Ishikawa (cell line): ENCODE results near the gene CSNK1D.

ENCODE experiments used
- CEBPB ChIP-seq: IDR thresholded peaks from 2 replicates; pipeline ENCODE4 v1.6.1; 2012
- CREB1 ChIP-seq: IDR thresholded peaks from 2 replicates; pipeline ENCODE4 v1.6.1; 2012; ENCODE audit warnings: low read depth
- EGR1 ChIP-seq: IDR thresholded peaks from 2 replicates; pipeline ENCODE4 v1.6.1; 2012
- EP300 ChIP-seq: IDR thresholded peaks from 2 replicates; pipeline ENCODE4 v1.6.1; 2012; ENCODE audit warnings: borderline replicate concordance
- FOXM1 ChIP-seq: IDR thresholded peaks from 2 replicates; pipeline ENCODE4 v1.6.1; 2012; ENCODE audit warnings: low read depth, borderline replicate concordance
- NFIC ChIP-seq: IDR thresholded peaks from 2 replicates; pipeline ENCODE4 v1.6.1; 2012
- RAD21 ChIP-seq: IDR thresholded peaks from 2 replicates; pipeline ENCODE4 v1.6.1; 2012; ENCODE audit warnings: low read depth
- TAF1 ChIP-seq: IDR thresholded peaks from 2 replicates; pipeline ENCODE4 v1.6.1; 2012; ENCODE audit warnings: low read depth, mild to moderate bottlenecking
- TCF12 ChIP-seq: IDR thresholded peaks from 2 replicates; pipeline ENCODE4 v1.6.1; 2012; ENCODE audit warnings: low read depth
- TEAD4 ChIP-seq: IDR thresholded peaks from 2 replicates; pipeline ENCODE4 v1.6.1; 2012
- YY1 ChIP-seq: IDR thresholded peaks from 2 replicates; pipeline ENCODE4 v1.6.1; 2012; ENCODE audit warnings: low read depth
- ZBTB7A ChIP-seq: IDR thresholded peaks from 2 replicates; pipeline ENCODE4 v1.6.1; 2012; ENCODE audit warnings: low read depth
- TF ChIP-seq, protein P1 (sequence below): IDR thresholded peaks from 2 replicates; pipeline ENCODE4 v1.6.1; 2012
- TF ChIP-seq, protein P2 (sequence below): IDR thresholded peaks from 2 replicates; pipeline ENCODE4 v1.6.1; 2012; ENCODE audit warnings: low read depth, mild to moderate bottlenecking
- TF ChIP-seq, protein P3 (sequence below): IDR thresholded peaks from 2 replicates; pipeline ENCODE4 v1.6.1; 2012

CSNK1D gene

DNA sequence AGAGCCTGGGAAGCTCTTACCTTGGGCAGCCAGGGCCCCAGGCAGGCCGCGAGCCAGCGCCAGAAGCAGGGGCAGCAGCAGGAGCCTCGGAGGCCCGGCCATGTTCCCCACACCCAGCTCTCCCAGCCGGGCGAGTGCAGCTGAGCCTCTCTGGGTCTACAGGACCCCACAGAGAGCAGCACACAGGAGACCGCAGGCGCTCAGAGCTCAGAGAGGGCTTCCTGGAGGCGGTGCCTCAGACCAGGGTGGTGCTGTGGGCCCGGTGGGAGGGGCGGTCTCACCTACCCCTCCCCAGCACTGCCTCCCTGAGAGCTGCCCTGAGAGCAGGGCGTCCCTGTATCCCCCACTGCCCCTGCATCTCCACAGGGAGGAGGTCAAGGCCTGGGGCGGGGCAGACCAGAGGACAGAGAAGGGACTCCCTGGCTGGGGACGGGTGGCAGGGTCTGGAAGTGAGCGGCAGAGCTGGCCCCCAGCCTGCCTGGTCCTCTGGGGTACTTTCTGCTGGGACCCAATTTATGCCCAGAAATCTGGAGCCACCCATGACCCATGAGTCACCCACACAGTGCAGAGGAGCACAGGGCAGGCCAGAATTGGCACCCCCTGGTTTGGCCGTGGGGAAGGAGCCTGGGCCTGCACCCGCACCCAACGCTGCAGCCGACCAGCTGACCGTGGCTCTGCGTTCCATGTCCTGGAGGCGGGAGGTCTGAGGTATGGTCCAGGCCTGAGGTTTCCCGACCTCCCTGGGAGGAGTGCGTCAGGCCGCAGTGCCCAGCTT lies 44.1 kb upstream of the CSNK1D start, which contains the start of gene CD7:
Gene CD7 (minus strand): TSS at position 215 of the 775 bp plus-strand sequence. CDS start 113 bp downstream, at position 102.
- TF ChIP-seq, protein P1, sequence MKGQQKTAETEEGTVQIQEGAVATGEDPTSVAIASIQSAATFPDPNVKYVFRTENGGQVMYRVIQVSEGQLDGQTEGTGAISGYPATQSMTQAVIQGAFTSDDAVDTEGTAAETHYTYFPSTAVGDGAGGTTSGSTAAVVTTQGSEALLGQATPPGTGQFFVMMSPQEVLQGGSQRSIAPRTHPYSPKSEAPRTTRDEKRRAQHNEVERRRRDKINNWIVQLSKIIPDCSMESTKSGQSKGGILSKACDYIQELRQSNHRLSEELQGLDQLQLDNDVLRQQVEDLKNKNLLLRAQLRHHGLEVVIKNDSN = no peak
- no peak for TF ChIP-seq YY1
- TF ChIP-seq EGR1 = no peak
- TF ChIP-seq, protein P2, sequence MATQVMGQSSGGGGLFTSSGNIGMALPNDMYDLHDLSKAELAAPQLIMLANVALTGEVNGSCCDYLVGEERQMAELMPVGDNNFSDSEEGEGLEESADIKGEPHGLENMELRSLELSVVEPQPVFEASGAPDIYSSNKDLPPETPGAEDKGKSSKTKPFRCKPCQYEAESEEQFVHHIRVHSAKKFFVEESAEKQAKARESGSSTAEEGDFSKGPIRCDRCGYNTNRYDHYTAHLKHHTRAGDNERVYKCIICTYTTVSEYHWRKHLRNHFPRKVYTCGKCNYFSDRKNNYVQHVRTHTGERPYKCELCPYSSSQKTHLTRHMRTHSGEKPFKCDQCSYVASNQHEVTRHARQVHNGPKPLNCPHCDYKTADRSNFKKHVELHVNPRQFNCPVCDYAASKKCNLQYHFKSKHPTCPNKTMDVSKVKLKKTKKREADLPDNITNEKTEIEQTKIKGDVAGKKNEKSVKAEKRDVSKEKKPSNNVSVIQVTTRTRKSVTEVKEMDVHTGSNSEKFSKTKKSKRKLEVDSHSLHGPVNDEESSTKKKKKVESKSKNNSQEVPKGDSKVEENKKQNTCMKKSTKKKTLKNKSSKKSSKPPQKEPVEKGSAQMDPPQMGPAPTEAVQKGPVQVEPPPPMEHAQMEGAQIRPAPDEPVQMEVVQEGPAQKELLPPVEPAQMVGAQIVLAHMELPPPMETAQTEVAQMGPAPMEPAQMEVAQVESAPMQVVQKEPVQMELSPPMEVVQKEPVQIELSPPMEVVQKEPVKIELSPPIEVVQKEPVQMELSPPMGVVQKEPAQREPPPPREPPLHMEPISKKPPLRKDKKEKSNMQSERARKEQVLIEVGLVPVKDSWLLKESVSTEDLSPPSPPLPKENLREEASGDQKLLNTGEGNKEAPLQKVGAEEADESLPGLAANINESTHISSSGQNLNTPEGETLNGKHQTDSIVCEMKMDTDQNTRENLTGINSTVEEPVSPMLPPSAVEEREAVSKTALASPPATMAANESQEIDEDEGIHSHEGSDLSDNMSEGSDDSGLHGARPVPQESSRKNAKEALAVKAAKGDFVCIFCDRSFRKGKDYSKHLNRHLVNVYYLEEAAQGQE = no peak
- no peak for TF ChIP-seq ZBTB7A
- TF ChIP-seq CEBPB = no peak
- TF ChIP-seq EP300 = no peak
- TF ChIP-seq, protein P3, sequence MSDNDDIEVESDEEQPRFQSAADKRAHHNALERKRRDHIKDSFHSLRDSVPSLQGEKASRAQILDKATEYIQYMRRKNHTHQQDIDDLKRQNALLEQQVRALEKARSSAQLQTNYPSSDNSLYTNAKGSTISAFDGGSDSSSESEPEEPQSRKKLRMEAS = no peak
- TF ChIP-seq CREB1 = no peak
- TF ChIP-seq TEAD4 = no peak
- no peak for TF ChIP-seq FOXM1

DNA sequence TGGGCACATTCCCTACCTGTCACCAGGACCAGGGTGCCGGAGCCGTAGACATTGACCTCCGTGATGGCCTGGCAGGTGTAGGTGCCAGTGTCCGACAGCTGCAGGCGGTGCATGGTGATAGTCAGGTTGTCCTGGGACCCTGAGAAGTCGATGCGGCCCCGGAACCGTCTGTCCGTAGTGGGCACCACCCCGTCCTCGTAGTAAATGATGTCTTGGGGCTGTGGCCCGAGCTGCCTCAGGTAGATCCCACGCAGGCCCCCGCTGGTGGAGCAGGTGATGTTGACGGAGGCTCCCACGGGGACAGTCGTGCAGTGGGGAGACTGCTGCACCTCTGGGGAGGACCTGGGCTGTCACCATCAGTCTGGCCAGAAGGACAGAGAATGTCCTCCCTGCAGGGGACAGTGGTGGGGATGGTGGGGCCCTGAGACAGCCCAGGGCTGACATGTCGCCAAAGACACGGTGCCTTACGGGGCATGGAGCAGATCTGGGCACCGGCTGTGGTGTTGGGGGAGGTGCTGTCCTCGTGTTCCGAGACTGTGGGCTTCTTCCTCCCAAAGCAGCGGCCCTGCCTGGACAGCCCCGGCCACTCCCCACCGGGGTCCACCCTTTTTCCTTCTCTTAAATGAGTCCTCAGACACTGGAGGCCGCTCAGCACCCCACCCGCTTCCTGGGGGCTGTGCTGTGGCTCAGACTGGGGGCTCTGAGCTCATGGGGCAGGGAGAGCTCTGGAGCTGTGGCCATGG lies 43.3 kb upstream of the CSNK1D start:
- TF ChIP-seq TCF12 (no peak), NFIC (no peak), EP300 (no peak), EGR1 (no peak), ZBTB7A (no peak), RAD21 (no peak), FOXM1 (no peak), CEBPB (no peak)

DNA sequence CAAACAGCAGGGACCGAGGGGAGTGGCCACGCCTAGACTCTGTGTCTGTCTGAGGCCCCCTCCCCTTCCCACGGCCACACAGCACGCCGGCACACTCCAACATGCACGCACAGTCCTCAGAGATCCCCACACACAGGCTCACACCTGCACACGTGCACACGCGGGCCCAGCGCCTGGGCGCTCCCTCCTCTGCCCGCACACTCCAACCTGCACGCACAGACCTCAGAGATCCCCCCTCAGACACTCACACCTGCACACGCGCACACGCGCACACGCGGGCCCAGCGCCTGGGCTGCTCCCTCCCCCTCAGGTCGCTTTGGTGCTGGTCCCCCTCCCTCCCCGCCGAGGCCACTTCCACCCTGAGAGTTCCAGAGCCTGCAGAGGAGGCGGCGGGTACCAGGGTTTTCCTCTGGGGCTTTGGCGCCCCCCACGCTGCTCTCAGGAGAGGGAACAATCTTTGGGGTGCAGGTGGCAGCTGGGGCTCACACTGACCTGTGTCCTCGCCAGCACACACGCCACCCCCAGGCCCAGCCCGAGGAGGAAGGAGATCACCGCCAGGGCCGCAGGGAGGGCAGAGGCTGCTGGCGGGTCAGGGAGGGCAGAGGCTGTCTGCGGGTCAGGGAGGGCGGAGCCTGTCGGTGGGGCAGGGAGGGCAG lies 42.3 kb upstream of the CSNK1D start:
- no peak for TF ChIP-seq CREB1
- TF ChIP-seq TAF1 = no peak
- no peak for TF ChIP-seq CEBPB
- TF ChIP-seq FOXM1 = no peak
- TF ChIP-seq, protein P3 = no peak
- TF ChIP-seq EGR1 = no peak
- no peak for TF ChIP-seq ZBTB7A

DNA sequence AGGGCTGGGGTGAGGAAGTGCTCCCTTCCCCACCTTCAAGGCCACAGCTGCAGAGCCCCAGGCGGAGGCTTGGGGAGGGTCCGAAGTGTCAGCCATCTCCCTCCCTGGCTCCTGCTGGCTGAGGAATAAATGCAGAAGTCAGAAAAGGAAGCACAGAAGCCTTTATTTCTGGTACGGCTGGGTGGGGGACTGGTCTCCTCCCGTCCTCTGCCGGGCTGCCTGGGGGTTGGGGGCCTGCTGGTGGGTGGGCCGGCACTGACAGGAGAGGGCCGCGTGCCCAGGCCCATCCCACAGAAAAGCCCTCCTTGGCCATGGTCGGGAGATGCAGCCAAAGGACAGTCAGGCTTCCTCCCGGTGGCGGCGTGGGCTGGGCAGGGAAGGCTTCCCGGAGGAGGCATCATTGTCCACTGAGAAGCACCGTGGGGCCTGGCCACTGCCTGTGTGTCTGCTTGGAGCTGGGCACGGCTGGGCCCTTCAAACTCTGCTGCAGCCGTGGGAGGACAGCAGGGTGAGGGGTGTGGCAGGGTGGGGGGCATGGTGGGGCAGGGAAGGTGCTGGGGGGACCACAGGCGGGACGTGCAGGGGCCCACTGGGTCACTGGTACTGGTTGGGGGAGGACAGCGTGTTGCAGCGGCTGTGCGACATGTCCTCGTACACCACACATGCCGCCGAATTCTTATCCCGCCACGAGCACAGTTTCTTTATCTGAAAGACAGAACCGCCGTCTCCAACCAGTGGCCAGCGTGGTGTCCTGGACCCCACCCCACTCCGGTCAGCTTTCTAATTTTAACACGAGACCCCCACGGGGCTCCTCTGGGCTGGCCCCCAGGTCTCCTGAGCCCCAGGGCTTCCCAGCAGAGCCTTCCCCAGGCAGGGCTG lies 41.5 kb upstream of the CSNK1D start:
- TF ChIP-seq CEBPB (no peak), NFIC (no peak)
- TF ChIP-seq, protein P3 = no peak
- TF ChIP-seq, protein P2 = no peak

DNA sequence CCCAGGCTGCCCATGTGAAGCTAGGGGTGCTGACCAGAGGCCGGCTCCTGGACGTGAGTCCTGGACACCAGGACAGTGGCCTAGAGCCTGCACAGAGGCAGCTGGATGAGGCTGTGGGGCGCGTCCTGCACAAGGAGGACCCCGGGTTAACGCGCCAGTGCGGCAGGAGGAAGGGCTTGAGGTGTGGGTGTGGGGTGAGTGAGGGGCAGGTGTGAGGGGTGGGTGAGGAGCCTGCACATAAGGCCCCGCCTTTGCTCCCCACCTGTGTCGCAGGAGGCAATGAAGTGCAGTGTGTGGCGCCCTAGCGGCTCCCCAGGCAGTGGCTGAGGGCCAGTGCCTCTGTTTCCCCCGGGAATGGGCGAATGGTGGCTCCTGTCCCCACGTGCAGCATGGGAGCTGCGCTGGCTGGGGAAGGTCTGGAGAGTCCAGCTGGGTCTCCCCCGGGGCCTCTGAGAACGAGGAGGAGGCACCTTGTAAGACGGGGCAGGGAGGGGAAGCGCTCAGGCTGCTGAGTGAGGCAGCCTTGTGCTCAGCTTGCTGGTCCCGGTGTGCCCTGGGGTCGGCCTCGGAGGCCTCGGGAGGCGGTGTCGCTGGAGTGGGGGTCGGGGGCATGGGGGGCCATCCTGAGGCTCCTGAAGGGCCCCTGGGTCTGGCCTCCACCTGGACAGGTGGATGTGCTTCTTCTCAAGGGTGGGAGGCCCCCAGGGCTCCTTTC lies 40.7 kb upstream of the CSNK1D start:
- TF ChIP-seq TEAD4 = no peak
- TF ChIP-seq, protein P3 = no peak
- no peak for TF ChIP-seq TCF12
- no peak for TF ChIP-seq TAF1
- no peak for TF ChIP-seq ZBTB7A
- TF ChIP-seq EGR1 = no peak
- no peak for TF ChIP-seq EP300
- TF ChIP-seq NFIC = no peak
- no peak for TF ChIP-seq FOXM1
- no peak for TF ChIP-seq YY1
- TF ChIP-seq, protein P1 = no peak
